SKM-1 treated with dmso at 0.1 percent for 144 hours (cell line): ENCODE data around the gene PCDHA4.
A peak's percentile ranks its signal among the peaks of the same experiment; 100 is the strongest.
"Not testable (repeated sequence)": the region's sequence is repeated elsewhere in the genome, so short reads cannot be mapped to it uniquely, and the experiment has no call there.

ENCODE experiments used
- DNase-seq: peaks from one replicate; lab custom pipeline; 2025; ENCODE audit not compliant: unreplicated experiment; lab: John Stamatoyannopoulos, UW

The PCDHA4 gene

DNA sequence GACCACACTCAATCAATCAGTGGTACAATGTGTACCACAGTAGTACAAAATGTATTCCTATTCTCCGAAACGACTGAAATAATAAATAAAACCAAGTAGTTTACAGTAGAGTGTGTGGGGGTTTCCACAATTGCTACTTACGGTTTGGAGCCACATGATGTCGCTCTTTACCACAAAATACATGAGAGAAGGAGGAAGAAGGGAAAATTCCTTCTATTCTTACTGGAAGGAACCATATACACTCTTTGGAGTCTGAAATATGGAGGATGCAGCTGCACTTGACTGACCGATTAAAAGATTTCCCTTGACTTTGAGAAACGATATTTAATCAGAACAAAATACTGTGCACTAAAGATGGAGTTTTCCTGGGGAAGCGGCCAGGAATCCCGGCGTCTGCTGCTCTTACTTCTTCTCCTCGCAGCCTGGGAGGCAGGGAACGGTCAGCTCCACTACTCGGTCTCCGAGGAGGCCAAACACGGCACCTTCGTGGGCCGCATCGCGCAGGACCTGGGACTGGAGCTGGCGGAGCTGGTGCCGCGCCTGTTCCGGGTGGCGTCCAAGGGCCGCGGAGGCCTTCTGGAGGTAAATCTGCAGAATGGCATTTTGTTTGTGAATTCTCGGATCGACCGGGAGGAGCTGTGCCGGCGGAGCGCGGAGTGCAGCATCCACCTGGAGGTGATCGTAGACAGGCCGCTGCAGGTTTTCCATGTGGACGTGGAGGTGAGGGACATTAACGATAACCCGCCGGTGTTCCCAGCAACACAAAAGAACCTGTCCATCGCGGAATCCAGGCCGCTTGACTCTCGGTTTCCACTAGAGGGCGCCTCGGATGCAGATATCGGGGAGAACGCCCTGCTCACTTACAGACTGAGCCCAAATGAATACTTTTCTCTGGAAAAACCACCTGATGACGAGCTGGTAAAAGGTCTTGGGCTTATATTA lies at the start of gene PCDHA4:
PCDHA4 (plus strand) TSS at position 235 of the 942 bp plus-strand sequence.
- DNase-seq, result peak; percentile 39

DNA sequence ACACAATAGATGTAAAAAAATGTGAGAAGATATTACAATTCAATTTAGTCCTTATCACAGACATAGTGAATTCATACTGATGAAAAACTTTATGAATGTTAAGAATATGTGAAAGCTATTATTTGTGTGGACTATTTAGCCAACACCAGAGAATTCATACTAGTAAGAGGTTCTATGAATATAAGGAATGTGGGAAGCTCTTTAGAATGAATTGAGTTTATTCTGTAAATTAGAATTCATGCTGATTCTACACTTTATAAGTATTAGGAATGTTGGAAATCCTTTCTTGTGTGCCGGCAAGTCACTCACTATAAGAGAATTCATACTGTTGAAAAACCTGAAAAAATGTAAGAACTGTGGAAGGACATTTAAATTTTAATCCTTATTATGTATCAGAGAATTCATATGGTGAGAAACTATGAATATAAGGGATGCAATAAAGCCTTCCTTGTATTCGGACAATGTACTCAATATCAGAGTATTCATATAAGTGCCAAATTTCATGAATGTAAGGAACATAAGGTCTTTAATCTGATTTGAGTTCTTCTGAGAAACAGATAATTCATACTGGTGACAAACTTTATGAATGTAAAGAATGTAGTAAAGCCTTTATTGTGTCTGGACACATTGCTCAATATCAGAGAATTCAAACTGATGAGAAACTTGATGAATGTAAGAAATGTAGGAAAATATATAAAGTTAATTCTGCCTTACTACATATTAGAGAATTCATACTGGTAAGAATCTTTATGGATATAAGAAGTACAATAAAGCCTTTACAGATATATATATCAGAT lies 42.5 kb upstream of the PCDHA4 start:
- DNase-seq, result no peak

DNA sequence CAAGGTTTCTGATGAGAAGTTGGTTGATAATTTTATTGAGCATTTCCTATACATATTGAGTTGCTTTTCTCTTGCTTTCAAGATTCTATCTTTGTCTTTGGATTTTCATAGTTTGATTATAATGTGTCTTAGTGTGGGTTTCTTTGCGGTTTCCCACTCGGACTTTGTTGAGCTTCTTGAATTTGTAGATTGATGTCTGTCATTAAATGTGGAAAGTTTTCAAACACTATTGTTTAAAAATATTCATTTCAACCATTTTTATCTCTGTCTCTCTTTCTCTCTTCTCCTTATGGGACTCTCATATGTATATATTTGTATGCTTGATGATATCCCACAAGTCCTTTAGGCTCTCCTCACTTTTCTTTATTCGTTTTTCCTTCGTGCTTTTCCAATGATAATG lies 39.4 kb upstream of the PCDHA4 start:
- no peak for DNase-seq

DNA sequence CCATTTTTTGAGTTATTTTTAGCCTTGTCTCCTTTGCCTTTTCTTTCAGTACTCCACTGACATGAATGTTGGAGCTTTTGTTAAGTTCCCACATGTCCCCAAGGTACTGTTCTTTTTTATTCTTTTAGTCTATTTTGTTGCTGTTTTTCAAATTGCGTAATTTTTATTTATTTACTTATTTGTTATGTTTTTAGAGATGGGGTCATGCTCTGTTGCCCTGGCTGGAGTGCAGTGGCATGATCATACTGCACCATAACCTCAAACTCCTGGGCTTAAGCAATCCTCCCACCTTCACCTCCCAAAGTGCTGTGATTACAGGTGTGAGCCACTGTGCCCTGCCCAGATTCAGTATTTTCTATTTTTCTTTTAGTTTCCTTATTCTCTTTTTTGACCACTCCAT lies 26.4 kb upstream of the PCDHA4 start:
- no peak for DNase-seq

DNA sequence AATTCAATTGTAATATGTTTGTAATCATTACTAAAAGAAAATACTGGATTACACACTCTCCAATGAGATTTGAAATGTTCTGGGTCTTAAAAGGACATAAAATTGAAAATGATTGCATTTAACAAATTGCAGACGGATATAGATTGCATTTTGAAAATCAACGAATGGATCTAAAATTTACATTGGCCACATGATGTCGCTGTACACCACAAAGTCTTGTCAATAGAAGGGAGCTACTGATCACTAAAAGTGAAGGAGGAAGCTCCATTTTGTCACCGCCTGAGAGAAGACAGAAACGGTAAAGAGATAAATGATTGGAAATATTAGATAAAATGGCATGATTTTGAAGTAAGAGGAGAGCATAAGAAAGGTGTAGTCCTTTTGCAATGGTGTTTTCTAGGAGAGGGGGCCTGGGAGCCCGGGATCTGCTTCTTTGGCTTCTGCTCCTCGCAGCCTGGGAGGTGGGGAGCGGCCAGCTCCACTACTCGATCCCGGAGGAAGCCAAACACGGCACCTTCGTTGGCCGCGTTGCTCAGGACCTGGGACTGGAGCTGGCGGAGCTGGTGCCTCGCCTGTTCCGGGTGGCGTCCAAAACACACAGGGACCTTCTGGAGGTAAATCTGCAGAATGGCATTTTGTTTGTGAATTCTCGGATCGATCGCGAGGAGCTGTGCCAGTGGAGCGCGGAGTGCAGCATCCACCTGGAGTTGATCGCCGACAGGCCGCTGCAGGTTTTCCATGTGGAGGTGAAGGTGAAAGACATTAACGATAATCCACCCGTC lies 20.8 kb upstream of the PCDHA4 start, which contains the start of gene PCDHA1:
PCDHA1 (plus strand) TSS at position 236 of the 782 bp plus-strand sequence.
- DNase-seq, result peak; percentile 57

DNA sequence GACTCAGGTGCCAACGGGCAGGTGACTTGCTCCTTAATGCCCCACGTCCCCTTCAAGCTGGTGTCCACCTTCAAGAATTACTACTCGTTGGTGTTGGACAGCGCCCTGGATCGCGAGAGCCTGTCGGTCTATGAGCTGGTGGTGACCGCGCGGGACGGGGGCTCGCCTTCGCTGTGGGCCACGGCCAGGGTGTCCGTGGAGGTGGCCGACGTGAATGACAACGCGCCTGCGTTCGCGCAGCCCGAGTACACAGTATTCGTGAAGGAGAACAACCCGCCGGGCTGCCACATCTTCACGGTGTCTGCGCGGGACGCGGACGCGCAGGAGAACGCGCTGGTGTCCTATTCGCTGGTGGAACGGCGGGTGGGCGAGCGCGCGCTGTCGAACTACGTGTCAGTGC lies 19.4 kb upstream of the PCDHA4 start:
- not testable (repeated sequence) for DNase-seq

DNA sequence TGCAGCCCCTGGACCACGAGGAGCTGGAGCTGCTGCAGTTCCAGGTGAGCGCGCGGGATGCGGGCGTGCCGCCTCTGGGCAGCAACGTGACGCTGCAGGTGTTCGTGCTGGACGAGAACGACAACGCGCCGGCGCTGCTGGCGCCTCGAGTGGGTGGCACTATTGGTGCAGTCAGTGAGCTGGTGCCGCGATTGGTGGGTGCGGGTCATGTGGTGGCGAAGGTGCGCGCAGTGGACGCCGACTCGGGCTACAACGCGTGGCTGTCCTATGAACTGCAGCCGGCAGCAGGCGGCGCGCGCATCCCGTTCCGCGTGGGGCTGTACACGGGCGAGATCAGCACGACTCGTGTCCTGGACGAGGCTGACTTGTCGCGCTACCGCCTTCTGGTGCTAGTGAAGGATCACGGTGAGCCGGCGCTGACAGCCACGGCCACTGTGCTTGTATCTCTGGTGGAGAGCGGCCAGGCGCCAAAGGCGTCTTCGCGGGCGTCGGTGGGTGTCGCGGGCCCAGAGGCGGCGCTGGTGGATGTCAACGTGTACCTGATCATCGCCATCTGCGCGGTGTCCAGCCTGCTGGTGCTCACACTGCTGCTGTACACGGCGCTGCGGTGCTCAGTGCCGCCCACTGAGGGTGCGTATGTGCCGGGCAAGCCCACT lies 18.9 kb upstream of the PCDHA4 start:
- DNase-seq, result not testable (repeated sequence)

DNA sequence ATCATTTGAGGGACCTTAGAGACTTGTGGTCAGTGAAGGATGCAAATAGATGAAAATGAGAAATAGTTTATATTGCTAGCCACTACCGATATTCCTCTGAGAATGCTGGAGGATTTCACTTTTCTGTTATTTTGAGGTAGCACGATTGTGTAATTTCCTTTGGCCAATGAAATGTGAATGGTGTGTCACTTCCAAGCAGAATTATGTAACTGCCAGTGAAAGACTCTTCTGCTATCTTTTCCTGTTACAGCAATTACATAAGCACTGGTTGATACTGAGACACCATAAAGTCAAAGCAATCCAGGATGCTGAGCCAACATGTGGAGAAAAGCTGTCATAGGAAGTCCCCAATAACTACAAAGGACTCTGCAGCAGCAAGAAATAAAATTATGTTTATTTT lies 15.8 kb upstream of the PCDHA4 start:
- DNase-seq, result peak; percentile 84

DNA sequence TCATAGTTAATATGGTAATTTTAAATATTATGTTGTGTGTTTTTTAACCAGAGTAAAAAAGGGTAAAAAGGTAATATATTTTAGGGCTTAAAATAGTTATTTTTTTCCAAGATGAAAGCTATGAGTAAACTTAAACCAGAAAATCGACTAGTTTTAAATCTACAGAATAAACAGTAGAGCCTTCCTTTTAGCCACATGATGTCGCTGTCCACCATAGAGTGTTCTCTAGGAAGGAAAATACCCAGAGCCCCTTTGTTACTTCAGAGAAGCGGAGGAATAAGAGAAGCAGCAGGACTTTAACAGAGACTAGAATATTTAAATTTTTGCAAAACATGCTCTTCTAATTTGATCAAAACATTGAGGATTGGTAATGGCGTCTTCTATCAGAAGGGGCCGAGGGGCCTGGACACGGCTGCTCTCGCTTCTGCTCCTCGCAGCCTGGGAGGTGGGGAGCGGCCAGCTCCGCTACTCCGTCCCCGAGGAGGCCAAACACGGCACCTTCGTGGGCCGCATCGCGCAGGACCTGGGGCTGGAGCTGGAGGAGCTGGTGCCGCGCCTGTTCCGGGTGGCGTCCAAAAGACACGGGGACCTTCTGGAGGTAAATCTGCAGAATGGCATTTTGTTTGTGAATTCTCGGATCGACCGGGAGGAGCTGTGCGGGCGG lies 12.1 kb upstream of the PCDHA4 start, which contains the start of gene PCDHA2:
PCDHA2 (plus strand) TSS at position 258 of the 664 bp plus-strand sequence.
- DNase-seq, result no peak

DNA sequence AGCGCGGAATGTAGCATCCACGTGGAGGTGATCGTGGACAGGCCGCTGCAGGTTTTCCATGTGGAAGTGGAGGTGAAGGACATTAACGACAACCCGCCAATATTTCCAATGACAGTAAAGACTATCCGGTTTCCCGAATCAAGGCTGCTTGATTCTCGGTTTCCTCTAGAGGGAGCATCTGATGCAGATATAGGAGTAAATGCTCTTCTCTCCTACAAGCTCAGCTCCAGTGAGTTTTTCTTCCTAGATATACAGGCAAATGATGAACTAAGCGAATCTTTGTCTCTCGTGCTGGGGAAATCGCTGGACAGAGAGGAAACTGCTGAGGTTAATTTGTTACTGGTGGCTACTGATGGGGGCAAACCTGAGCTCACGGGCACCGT lies 11.6 kb upstream of the PCDHA4 start:
- no peak for DNase-seq

DNA sequence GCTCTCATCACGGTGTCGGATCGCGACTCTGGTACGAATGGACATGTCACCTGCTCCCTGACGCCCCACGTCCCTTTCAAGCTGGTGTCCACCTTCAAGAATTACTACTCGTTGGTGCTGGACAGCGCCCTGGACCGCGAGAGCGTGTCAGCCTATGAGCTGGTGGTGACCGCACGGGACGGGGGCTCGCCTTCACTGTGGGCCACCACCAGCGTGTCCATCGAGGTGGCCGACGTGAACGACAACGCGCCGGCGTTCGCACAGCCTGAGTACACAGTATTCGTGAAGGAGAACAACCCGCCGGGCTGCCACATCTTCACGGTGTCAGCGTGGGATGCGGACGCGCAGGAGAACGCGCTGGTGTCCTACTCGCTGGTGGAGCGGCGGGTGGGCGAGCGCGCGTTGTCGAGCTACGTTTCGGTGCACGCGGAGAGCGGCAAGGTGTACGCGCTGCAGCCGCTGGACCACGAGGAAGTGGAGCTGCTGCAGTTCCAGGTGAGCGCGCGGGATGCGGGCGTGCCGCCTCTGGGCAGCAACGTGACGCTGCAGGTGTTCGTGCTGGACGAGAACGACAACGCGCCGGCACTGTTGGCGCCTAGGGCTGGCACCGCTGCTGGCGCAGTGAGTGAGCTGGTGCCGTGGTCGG lies 10.7 kb upstream of the PCDHA4 start:
- DNase-seq, result not testable (repeated sequence)

DNA sequence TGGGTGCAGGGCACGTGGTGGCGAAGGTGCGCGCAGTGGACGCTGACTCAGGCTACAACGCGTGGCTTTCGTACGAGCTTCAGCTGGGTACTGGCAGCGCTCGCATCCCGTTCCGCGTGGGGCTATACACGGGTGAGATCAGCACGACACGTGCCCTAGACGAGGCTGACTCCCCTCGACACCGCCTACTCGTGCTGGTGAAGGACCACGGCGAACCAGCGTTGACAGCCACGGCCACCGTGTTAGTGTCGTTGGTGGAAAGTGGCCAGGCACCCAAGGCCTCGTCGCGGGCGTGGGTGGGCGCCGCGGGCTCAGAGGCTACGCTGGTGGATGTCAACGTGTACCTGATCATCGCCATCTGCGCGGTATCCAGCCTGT lies 10.2 kb upstream of the PCDHA4 start:
- DNase-seq, result no peak

DNA sequence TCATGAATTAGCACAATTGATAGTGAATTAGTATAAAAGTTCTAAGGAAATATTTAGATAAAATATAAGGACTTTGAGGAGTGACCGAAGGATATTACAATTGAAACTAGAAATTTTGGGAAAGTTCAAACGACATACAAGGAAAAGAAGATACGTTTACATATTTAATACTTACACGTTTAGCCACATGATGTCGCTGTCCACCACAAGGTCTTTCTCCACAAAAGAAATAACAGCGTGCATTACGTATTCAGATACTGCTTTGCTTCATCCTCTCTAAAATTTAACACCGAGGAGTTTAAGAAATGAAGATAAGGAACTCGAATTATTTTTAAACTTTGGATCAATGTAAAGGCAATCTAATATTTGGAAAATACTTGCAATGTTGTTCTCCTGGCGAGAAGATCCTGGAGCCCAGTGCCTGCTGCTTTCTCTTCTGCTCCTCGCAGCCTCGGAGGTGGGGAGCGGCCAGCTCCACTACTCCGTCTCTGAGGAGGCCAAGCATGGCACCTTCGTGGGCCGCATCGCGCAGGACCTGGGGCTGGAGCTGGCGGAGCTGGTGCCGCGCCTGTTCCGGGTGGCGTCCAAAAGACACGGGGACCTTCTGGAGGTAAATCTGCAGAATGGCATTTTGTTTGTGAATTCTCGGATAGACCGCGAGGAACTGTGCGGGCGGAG lies 5.9 kb upstream of the PCDHA4 start, which contains the start of gene PCDHA3:
PCDHA3 (plus strand) TSS at position 242 of the 678 bp plus-strand sequence.
- DNase-seq, result no peak

DNA sequence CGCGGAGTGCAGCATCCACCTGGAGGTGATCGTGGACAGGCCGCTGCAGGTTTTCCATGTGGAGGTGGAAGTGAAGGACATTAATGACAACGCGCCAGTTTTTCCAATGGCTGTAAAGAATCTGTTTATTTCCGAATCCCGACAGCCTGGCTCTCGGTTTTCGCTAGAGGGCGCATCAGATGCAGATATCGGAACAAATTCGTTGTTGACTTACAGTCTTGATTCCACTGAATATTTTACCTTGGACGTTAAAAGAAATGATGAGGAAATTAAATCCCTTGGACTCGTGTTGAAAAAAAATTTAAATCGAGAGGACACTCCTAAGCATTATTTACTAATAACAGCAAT lies 5.4 kb upstream of the PCDHA4 start:
- DNase-seq, result no peak

DNA sequence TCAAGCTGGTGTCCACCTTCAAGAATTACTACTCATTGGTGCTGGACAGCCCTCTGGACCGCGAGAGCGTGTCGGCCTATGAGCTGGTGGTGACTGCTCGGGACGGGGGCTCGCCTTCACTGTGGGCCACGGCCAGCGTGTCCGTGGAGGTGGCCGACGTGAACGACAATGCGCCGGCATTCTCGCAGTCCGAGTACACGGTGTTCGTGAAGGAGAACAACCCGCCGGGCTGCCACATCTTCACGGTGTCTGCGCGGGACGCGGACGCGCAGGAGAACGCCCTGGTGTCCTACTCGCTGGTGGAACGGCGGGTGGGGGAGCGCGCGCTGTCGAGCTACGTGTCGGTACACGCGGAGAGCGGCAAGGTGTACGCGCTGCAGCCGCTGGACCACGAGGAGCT lies 4.5 kb upstream of the PCDHA4 start:
- DNase-seq, result not testable (repeated sequence)

DNA sequence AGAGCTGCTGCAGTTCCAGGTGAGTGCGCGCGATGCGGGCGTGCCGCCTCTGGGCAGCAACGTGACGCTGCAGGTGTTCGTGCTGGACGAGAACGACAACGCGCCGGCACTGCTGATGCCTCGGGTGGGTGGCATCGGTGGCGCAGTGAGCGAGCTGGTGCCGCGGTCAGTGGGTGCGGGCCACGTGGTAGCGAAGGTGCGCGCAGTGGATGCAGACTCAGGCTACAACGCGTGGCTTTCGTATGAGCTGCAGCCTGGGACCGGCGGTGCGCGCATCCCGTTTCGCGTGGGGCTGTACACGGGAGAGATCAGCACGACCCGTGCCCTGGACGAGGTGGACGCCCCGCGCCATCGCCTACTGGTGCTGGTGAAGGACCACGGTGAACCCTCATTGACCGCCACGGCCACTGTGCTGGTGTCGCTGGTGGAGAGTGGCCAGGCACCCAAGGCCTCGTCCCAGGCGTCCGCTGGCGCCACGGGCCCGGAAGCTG lies 4.0 kb upstream of the PCDHA4 start:
- DNase-seq, result no peak

DNA sequence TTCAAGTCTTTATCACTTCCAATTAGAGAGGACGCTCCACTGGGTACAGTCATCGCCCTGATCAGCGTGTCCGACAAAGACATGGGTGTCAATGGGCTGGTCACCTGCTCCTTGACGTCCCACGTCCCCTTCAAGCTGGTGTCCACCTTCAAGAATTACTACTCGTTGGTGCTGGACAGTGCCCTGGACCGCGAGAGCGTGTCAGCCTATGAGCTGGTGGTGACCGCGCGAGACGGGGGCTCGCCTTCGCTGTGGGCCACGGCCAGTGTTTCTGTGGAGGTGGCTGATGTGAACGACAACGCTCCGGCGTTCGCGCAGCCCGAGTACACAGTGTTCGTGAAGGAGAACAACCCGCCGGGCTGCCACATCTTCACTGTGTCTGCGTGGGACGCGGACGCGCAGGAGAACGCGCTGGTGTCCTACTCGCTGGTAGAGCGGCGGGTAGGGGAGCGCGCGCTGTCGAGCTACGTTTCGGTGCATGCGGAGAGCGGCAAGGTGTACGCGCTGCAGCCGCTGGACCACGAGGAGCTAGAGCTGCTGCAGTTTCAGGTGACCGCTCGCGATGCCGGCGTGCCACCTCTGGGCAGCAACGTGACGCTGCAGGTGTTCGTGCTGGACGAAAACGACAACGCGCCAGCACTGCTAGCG lies 1.5 kb downstream of the PCDHA4 start:
- not testable (repeated sequence) for DNase-seq

DNA sequence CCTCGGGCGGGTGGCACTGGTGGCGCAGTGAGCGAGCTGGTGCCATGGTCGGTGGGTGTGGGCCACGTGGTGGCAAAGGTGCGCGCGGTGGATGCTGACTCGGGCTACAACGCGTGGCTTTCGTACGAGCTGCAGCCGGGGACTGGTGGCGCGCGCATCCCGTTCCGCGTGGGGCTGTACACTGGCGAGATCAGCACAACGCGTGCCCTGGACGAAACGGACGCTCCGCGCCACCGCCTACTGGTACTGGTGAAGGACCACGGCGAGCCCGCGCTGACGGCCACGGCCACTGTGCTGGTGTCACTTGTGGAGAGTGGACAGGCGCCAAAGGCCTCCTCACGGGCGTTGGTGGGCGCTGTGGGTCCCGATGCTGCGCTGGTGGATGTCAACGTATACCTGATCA lies 2.0 kb downstream of the PCDHA4 start:
- no peak for DNase-seq
